Smooth muscle cell (in vitro differentiated cells): ENCODE data around the gene MATN3. TPM values are rescaled to one million over a fixed set of nuclear protein-coding genes. Genes with fewer than 3 reads are reported as not detected.

ENCODE experiments used
- DNase-seq: peaks from one replicate; lab custom pipeline; 2025; ENCODE audit not compliant: unreplicated experiment; lab: John Stamatoyannopoulos, UW
- H2AFZ ChIP-seq: fragments of 200-600 bp; sonication (generic); 2 replicates; pipeline ENCODE4 v1.6.0; 2016; ENCODE audit warnings: antibody characterized with exemption, low read depth, mild to moderate bottlenecking
- H3F3A ChIP-seq: fragments of 200-600 bp; sonication (generic); 2 replicates; pipeline ENCODE4 v1.6.0; 2017; ENCODE audit warnings: antibody characterized with exemption, low read depth
- H3K27ac ChIP-seq: fragments of 200-600 bp; sonication (generic); 2 replicates; pipeline ENCODE4 v1.5.1; 2016; ENCODE audit warnings: low read depth, mild to moderate bottlenecking
- H3K27me3 ChIP-seq: fragments of 200-600 bp; sonication (generic); 2 replicates; pipeline ENCODE4 v1.6.1; 2016; ENCODE audit warnings: low read depth, mild to moderate bottlenecking
- H3K36me3 ChIP-seq: fragments of 200-600 bp; sonication (generic); 2 replicates; pipeline ENCODE4 v1.5.1; 2016; ENCODE audit warnings: low read depth
- H3K4me1 ChIP-seq: fragments of 200-600 bp; sonication (generic); 2 replicates; pipeline ENCODE4 v1.5.1; 2016; ENCODE audit warnings: low read depth
- H3K4me2 ChIP-seq: fragments of 200-600 bp; sonication (generic); 2 replicates; pipeline ENCODE4 v1.6.0; 2016; ENCODE audit warnings: mild to moderate bottlenecking
- H3K4me3 ChIP-seq: fragments of 200-600 bp; sonication (generic); 2 replicates; pipeline ENCODE4 v1.5.1; 2016; ENCODE audit warnings: mild to moderate bottlenecking
- H3K79me2 ChIP-seq: fragments of 200-600 bp; sonication (generic); 2 replicates; pipeline ENCODE4 v1.6.0; 2016; ENCODE audit warnings: low read depth, mild to moderate bottlenecking
- H3K9ac ChIP-seq: fragments of 200-600 bp; sonication (generic); 2 replicates; pipeline ENCODE4 v1.6.0; 2016; ENCODE audit warnings: low read depth
- H3K9me3 ChIP-seq: fragments of 200-600 bp; sonication (generic); replicated peaks from 2 replicates; pipeline ENCODE4 v1.5.1; 2016; ENCODE audit warnings: low read depth
- H4K20me1 ChIP-seq: fragments of 200-600 bp; sonication (generic); 2 replicates; pipeline ENCODE4 v1.6.0; 2016; ENCODE audit warnings: low read depth
- whole genome bisulfite sequencing: methylation state at CpG from one replicate; pipeline ENCODE4 v1.1.7; 2016; ENCODE audit warnings: low lambda C conversion rate; 5-methylcytosine and 5-hydroxymethylcytosine counted together
- polyA plus RNA-seq: library from polyadenylated mRNA; unstranded; fragments of >200 nt; fragmentation: Nextera tagmentation; extraction: Ambion mirVana; gene quantifications from 2 replicates; pipeline ENCODE4 v1.2.1, GENCODE V29; 2016
- total RNA-seq: library from RNA; depleted of rRNA; stranded (reverse); fragments of >200 nt; gene quantifications from 2 replicates; pipeline ENCODE4 v1.2.3, GENCODE V29; 2014
- TF ChIP-seq, protein P1 (sequence below): fragments of 200-600 bp; sonication (generic); IDR thresholded peaks from 2 replicates; pipeline ENCODE4 v1.5.1; 2017; ENCODE audit warnings: borderline replicate concordance, mild to moderate bottlenecking, antibody characterized with exemption; ENCODE audit not compliant: insufficient read depth, poor library complexity, severe bottlenecking

Gene MATN3
- total and polyA plus RNA-seq, 2 experiments from 2014 or later = 5.1 to 12.9 TPM

DNA sequence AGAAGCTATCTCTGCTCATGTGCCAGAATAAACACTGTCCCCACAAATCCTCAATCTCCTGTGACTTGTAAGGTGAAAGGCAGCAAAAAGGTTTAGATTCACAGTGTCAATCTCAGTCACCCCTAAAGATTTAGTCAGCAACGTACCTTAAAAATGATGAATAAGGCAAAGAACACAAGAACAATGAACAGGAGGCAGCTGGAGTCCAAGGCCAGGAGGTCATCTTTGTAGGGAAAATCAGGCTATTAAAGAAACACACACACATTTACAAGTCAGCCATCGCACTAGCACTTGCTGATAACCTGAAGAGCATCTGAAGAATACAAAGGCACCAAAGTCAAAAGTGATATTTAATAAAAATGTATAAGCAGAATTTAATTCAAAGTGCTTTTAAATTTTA lies 22.4 kb upstream of the MATN3 start:
- Histone ChIP-seq H3K27ac (no peak overlapping the region), H3K79me2 (peaks cover 30% of the 10 kb centered on the region), H3K4me3 (no peak overlapping the region), H3K27me3 (no peaks in the 10 kb centered on the region), H3K4me1 (no peaks in the 10 kb centered on the region), H3F3A (no peaks in the 10 kb centered on the region), H3K9me3 (no peaks in the 10 kb centered on the region), H3K36me3 (peaks cover 36% of the 10 kb centered on the region), H4K20me1 (peaks cover 73% of the 10 kb centered on the region), H3K9ac (no peak overlapping the region), H2AFZ (no peak overlapping the region), H3K4me2 (no peak overlapping the region)
- TF ChIP-seq, protein P1, sequence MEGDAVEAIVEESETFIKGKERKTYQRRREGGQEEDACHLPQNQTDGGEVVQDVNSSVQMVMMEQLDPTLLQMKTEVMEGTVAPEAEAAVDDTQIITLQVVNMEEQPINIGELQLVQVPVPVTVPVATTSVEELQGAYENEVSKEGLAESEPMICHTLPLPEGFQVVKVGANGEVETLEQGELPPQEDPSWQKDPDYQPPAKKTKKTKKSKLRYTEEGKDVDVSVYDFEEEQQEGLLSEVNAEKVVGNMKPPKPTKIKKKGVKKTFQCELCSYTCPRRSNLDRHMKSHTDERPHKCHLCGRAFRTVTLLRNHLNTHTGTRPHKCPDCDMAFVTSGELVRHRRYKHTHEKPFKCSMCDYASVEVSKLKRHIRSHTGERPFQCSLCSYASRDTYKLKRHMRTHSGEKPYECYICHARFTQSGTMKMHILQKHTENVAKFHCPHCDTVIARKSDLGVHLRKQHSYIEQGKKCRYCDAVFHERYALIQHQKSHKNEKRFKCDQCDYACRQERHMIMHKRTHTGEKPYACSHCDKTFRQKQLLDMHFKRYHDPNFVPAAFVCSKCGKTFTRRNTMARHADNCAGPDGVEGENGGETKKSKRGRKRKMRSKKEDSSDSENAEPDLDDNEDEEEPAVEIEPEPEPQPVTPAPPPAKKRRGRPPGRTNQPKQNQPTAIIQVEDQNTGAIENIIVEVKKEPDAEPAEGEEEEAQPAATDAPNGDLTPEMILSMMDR = no peak
- 97% methylated on average over 2 of the region's 2 CpGs for WGBS
- no peak for DNase-seq

DNA sequence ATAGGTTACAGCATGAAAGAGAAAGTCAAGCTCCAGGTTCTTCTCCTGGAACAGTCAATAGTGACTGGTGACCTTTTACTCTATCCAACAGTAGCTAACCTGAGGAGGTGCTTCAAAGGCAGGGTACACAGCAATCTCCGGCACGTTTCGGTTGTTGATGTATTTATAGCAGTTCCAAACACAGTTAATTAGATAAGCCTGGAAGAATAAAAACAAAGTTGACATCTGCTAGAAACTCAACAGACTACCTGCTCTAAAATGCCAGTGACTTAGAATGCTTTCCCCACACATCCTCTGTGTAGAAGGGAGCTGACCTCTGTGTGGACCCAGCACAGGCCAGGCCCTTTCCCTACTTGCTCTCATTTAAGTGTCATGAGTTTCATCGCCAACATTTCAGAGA lies 21.8 kb upstream of the MATN3 start:
- no peaks in the 10 kb centered on the region for H3K4me1 ChIP-seq
- H3K9ac ChIP-seq = no peak overlapping the region
- no peak for DNase-seq
- H3K4me3 ChIP-seq = no peak overlapping the region
- H3K4me2 ChIP-seq = no peak overlapping the region
- H3K27ac ChIP-seq = no peak overlapping the region
- 91% methylated on average over 4 of the region's 4 CpGs for WGBS
- TF ChIP-seq, protein P1 = no peak
- peaks cover 36% of the 10 kb centered on the region for H3K36me3 ChIP-seq
- no peak overlapping the region for H2AFZ ChIP-seq
- H3F3A ChIP-seq = peaks cover 4% of the 10 kb centered on the region
- peaks cover 73% of the 10 kb centered on the region for H4K20me1 ChIP-seq
- peaks cover 25% of the 10 kb centered on the region for H3K79me2 ChIP-seq
- H3K9me3 ChIP-seq = no peaks in the 10 kb centered on the region
- no peaks in the 10 kb centered on the region for H3K27me3 ChIP-seq

- 93% methylated on average over 3 of the region's 3 CpGs for WGBS
- TF ChIP-seq, protein P1 = no peak
- H3K4me3 ChIP-seq = no peak overlapping the region
- no peak overlapping the region for H2AFZ ChIP-seq
- no peaks in the 10 kb centered on the region for H3K4me1 ChIP-seq
- peaks cover 36% of the 10 kb centered on the region for H3K36me3 ChIP-seq
- DNase-seq = no peak
- H3K27ac ChIP-seq = no peak overlapping the region
- peaks cover 66% of the 10 kb centered on the region for H4K20me1 ChIP-seq
- no peaks in the 10 kb centered on the region for H3K9me3 ChIP-seq
- H3K4me2 ChIP-seq = no peak overlapping the region
- peaks cover 17% of the 10 kb centered on the region for H3K79me2 ChIP-seq
- no peak overlapping the region for H3K9ac ChIP-seq
- peaks cover 6% of the 10 kb centered on the region for H3F3A ChIP-seq
- no peaks in the 10 kb centered on the region for H3K27me3 ChIP-seq
Measured at GRCh38 chr2:20033322-20033721, 20.9 kb upstream of the MATN3 start.

DNA sequence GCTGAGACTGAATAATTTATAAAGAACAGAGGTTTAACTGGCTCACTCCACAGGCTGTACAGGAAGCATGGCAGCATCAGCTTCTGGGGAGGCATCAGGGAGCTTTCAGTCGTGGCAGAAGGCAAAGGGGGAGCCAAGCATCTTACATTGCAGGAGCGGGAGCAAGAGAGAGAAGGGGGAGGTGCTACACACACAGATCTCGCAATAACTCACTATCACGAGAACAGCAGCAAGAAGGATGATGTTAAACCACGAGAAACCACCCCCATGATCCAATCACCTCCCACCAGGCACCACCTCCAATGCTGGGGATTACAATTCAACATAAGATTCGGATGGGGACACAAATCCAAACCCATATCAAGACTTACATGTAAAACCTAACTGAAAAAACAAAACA lies 17.8 kb upstream of the MATN3 start:
- Histone ChIP-seq H3K9me3 (no peaks in the 10 kb centered on the region), H3K79me2 (peaks cover 5% of the 10 kb centered on the region), H3K9ac (no peak overlapping the region), H2AFZ (no peak overlapping the region), H3K27me3 (no peaks in the 10 kb centered on the region), H4K20me1 (peaks cover 36% of the 10 kb centered on the region), H3K27ac (no peak overlapping the region), H3K4me1 (no peaks in the 10 kb centered on the region), H3K4me2 (no peak overlapping the region), H3K4me3 (no peak overlapping the region), H3K36me3 (peaks cover 30% of the 10 kb centered on the region), H3F3A (peaks cover 6% of the 10 kb centered on the region)
- 95% methylated on average over 6 of the region's 6 CpGs for WGBS
- no peak for DNase-seq
- TF ChIP-seq, protein P1 = no peak
